ENCODE measurements around the gene SRRD.

SRRD gene

GRCh38 chr22:26453812-26454500, 29.7 kb upstream of the SRRD start:
- DNase-seq, result no peak

GRCh38 chr22:26457661-26458272, 25.9 kb upstream of the SRRD start:
- no peak for DNase-seq

GRCh38 chr22:26460202-26460601, 23.5 kb upstream of the SRRD start:
- DNase-seq, result no peak

- DNase-seq, result peak; percentile 20
These were observed 22.4 kb upstream of the SRRD start for GRCh38 chr22:26461188-26461810.

- DNase-seq, result no peak
These were observed 21.6 kb upstream of the SRRD start for GRCh38 chr22:26462051-26462450.

- no peak for DNase-seq
These were observed 21.0 kb upstream of the SRRD start for GRCh38 chr22:26462641-26463040.

- DNase-seq, result no peak
These were observed 20.5 kb upstream of the SRRD start for GRCh38 chr22:26463101-26463661.

GRCh38 chr22:26463688-26464087, 20.0 kb upstream of the SRRD start:
- DNase-seq, result peak; percentile 73

GRCh38 chr22:26464312-26464711, 19.4 kb upstream of the SRRD start:
- DNase-seq, result no peak

GRCh38 chr22:26466196-26466595, 17.5 kb upstream of the SRRD start:
- DNase-seq, result no peak

GRCh38 chr22:26470807-26471206, 12.9 kb upstream of the SRRD start:
- no peak for DNase-seq

GRCh38 chr22:26471522-26471921, 12.2 kb upstream of the SRRD start:
- no peak for DNase-seq

GRCh38 chr22:26474682-26475081, 9.0 kb upstream of the SRRD start:
- peak; percentile 45 for DNase-seq

- peak; percentile 59 for DNase-seq
These were observed 6.9 kb upstream of the SRRD start for GRCh38 chr22:26476705-26477340.

GRCh38 chr22:26477341-26477731, 6.3 kb upstream of the SRRD start:
- no peak for DNase-seq

- peak; percentile 58 for DNase-seq
These were observed 4.5 kb upstream of the SRRD start for GRCh38 chr22:26479043-26479791.

GRCh38 chr22:26479792-26480610, 3.7 kb upstream of the SRRD start:
- peak; percentile 82 for DNase-seq

- no peak for DNase-seq
These were observed 3.1 kb upstream of the SRRD start for GRCh38 chr22:26480611-26480932.

GRCh38 chr22:26481112-26481693, 2.5 kb upstream of the SRRD start:
- DNase-seq, result peak; percentile 52

- peak; percentile 91 for DNase-seq
These were observed 2.0 kb upstream of the SRRD start for GRCh38 chr22:26481694-26482093.

GRCh38 chr22:26482161-26482560, 1.5 kb upstream of the SRRD start:
- DNase-seq, result peak; percentile 57

- no peak for DNase-seq
These were observed 636 bp upstream of the SRRD start for GRCh38 chr22:26483043-26483438.
